SU-DHL-6 (cell line): Measurements from ENCODE around the gene CCNJ.

Source experiments
- EZH2phosphoT487 ChIP-seq: fragments of 200-600 bp; sonication (generic), shearing (Covaris generic); conservative IDR thresholded peaks from 2 replicates; pipeline ENCODE4 v1.6.1; 2018; ENCODE audit warnings: mild to moderate bottlenecking, antibody characterized with exemption, low read length, moderate library complexity, mixed read lengths
- TF ChIP-seq, protein P1 (sequence below): fragments of 200-600 bp; sonication (generic); IDR thresholded peaks from one replicate; pipeline ENCODE4 v1.5.1; 2017; ENCODE audit warnings: antibody characterized with exemption, mild to moderate bottlenecking, low read length, moderate library complexity; ENCODE audit not compliant: insufficient read depth, poor library complexity, severe bottlenecking

DNA sequence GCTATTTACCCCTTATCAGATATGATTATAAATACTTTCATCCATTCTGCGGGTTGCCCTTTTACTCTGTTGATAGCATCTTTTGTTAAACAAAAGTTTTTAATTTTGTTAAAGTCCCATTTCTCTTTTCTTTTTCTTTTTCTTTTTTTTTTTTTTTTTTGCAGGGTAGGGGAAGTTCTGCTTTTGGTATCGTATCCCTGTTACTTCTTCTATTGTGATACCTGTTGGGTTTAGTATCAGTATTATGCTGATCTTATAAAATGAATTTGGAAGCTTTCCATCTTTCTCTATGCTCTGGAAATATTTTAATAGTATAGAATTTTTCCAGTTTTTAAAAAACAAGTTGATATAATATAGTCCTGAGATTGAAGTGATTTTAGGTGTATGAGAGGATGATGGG lies 6.0 kb downstream of the CCNJ start:
- TF ChIP-seq, protein P1, sequence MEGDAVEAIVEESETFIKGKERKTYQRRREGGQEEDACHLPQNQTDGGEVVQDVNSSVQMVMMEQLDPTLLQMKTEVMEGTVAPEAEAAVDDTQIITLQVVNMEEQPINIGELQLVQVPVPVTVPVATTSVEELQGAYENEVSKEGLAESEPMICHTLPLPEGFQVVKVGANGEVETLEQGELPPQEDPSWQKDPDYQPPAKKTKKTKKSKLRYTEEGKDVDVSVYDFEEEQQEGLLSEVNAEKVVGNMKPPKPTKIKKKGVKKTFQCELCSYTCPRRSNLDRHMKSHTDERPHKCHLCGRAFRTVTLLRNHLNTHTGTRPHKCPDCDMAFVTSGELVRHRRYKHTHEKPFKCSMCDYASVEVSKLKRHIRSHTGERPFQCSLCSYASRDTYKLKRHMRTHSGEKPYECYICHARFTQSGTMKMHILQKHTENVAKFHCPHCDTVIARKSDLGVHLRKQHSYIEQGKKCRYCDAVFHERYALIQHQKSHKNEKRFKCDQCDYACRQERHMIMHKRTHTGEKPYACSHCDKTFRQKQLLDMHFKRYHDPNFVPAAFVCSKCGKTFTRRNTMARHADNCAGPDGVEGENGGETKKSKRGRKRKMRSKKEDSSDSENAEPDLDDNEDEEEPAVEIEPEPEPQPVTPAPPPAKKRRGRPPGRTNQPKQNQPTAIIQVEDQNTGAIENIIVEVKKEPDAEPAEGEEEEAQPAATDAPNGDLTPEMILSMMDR, result no peak
- TF ChIP-seq EZH2phosphoT487, result no peak
